DND-41 (cell line): ENCODE results near the gene DLGAP4.

Source experiments
- ATAC-seq: fragments of 200-7000 bp; cut with Tn5 transposase; 3 replicates; pipeline ENCODE4 v1.9.1; 2021; ENCODE audit warnings: low read depth; ENCODE audit not compliant: insufficient read depth
- DNase-seq: peaks from one replicate; pipeline ENCODE4 v3.0.0-alpha.2; 2020
- H2AFZ ChIP-seq: 2 replicates; pipeline ENCODE4 v1.6.0; 2012; ENCODE audit warnings: low read depth, low read length
- H3K27ac ChIP-seq: 2 replicates; pipeline ENCODE4 v1.5.1; 2012; ENCODE audit warnings: low read length, inconsistent platforms
- H3K27me3 ChIP-seq: fragments of 200-600 bp; sonication (generic); 2 replicates; pipeline ENCODE4 v1.6.0; 2012; ENCODE audit warnings: low read length, mild to moderate bottlenecking, inconsistent platforms; ENCODE audit not compliant: insufficient read depth, poor library complexity
- H3K36me3 ChIP-seq: 2 replicates; pipeline ENCODE4 v1.5.1; 2012; ENCODE audit warnings: low read length, inconsistent platforms; ENCODE audit not compliant: insufficient read depth
- H3K4me1 ChIP-seq: 2 replicates; pipeline ENCODE4 v1.5.1; 2012; ENCODE audit warnings: mild to moderate bottlenecking, low read length; ENCODE audit not compliant: insufficient read depth
- H3K4me2 ChIP-seq: 2 replicates; pipeline ENCODE4 v1.6.0; 2012; ENCODE audit warnings: mild to moderate bottlenecking, moderate library complexity, low read length, inconsistent platforms; ENCODE audit not compliant: insufficient read depth
- H3K4me3 ChIP-seq, 2 experiments: fragments of 200-600 bp in 1 of 2; shearing (Covaris generic) in 1 of 2; 2 replicates each; pipeline ENCODE4 v1.5.1; 2012 to 2016; ENCODE audit warnings: inconsistent platforms in 2 of 2, low read length in 2 of 2, mild to moderate bottlenecking in 2 of 2, low read depth in 1 of 2, moderate library complexity in 1 of 2
- H3K79me2 ChIP-seq: 2 replicates; pipeline ENCODE4 v1.6.0; 2012; ENCODE audit warnings: low read length, inconsistent platforms; ENCODE audit not compliant: insufficient read depth
- H3K9ac ChIP-seq: 2 replicates; pipeline ENCODE4 v1.6.0; 2012; ENCODE audit warnings: low read depth, mild to moderate bottlenecking, inconsistent platforms, low read length, moderate library complexity
- H3K9me3 ChIP-seq: 2 replicates; pipeline ENCODE4 v1.5.1; 2012; ENCODE audit warnings: low read length, moderate library complexity, mild to moderate bottlenecking, inconsistent platforms; ENCODE audit not compliant: insufficient read depth, severe bottlenecking
- H4K20me1 ChIP-seq: 2 replicates; pipeline ENCODE4 v1.6.0; 2012; ENCODE audit warnings: low read length; ENCODE audit not compliant: insufficient read depth
- EZH2 ChIP-seq: IDR thresholded peaks from 3 replicates; pipeline ENCODE4 v1.6.1; 2012; ENCODE audit warnings: borderline replicate concordance, low read depth, mild to moderate bottlenecking, moderate library complexity, low read length, inconsistent platforms; ENCODE audit not compliant: severe bottlenecking
- TF ChIP-seq, protein P1 (sequence below): IDR thresholded peaks from 2 replicates; pipeline ENCODE4 v1.5.1; 2012; ENCODE audit warnings: borderline replicate concordance, low read length, moderate library complexity, mild to moderate bottlenecking; ENCODE audit not compliant: poor library complexity, severe bottlenecking; ENCODE audit errors: extremely low read depth

The DLGAP4 gene

DNA sequence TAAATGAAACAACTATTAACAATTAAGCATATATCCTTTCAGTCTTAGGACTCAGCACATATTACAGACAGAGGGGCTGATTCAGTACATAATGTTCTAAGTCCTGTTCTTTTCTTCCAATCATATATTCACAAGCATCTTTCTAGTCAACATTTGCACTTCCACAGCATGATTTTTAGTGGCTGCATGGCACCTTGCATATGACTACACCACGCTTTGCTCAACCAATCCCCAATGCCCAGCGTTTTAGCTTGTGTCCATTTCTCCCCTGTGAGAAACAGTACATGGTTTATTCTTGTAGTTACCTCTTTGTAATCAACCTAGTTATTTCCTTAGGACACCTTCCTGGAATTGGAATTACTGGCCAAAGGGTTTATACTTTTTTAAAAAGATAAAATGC lies 36.6 kb upstream of the DLGAP4 start:
- no peak overlapping the region for H2AFZ ChIP-seq

DNA sequence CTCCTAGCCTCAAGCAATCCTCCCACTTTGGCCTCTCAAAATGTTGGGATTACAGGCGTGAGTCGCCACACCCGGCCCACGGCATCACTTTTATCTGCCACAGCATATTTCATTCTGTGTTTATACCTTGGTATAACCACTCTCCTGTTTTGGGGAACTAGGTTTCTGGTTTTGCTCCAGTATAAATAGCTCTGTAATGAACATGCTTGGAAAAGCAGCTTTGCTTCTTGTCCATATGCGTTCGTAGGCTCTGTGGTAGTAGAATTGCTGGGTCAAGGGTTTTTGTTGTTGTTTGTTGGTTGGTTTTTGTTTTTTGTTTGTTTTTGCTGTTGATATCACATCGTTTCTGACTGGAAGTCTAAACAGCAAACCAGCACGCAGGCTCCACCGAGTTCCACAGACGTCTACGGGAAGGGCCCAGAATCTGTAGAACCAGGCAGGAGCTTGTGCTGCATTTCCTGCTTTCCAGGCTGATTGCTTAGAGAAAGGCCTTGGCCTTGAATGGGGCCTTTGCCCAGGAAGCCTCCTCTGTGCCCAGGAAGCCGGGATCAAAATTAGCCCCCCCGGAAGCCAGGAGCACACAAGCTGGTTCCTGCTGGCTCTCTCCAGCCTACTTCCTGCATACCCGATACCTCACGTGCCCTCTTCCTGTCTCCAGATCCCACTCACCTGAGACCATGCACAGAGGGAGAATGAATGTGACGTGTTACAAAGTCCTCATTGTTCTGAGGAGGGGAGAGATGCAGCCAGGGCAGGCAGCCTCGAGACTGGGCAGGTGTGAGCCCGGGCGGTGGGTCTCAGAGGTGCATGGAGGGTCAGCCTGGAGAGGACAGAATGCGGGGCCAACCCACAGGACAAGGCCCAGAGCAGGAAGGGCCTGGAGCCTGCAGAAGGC lies 35.1 kb upstream of the DLGAP4 start:
- Histone ChIP-seq H3K9me3 (no peaks in the 10 kb centered on the region), H3K27ac (no peak overlapping the region), H3K4me3 (no peak overlapping the region), H3K36me3 (no peaks in the 10 kb centered on the region), H3K79me2 (no peaks in the 10 kb centered on the region), H3K4me1 (no peaks in the 10 kb centered on the region), H2AFZ (no peak overlapping the region), H3K27me3 (no peaks in the 10 kb centered on the region), H4K20me1 (peaks cover 4% of the 10 kb centered on the region; the same call in 1 of the 2 replicates), H3K4me2 (no peak overlapping the region), H3K9ac (no peak overlapping the region)
- no peak for DNase-seq
- ATAC-seq: no peak
- TF ChIP-seq, protein P1, sequence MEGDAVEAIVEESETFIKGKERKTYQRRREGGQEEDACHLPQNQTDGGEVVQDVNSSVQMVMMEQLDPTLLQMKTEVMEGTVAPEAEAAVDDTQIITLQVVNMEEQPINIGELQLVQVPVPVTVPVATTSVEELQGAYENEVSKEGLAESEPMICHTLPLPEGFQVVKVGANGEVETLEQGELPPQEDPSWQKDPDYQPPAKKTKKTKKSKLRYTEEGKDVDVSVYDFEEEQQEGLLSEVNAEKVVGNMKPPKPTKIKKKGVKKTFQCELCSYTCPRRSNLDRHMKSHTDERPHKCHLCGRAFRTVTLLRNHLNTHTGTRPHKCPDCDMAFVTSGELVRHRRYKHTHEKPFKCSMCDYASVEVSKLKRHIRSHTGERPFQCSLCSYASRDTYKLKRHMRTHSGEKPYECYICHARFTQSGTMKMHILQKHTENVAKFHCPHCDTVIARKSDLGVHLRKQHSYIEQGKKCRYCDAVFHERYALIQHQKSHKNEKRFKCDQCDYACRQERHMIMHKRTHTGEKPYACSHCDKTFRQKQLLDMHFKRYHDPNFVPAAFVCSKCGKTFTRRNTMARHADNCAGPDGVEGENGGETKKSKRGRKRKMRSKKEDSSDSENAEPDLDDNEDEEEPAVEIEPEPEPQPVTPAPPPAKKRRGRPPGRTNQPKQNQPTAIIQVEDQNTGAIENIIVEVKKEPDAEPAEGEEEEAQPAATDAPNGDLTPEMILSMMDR: no peak
- TF ChIP-seq EZH2: no peak

More for the DNA sequence above, 36.6 kb upstream of the DLGAP4 start:
- H3K27me3 ChIP-seq: no peaks in the 10 kb centered on the region
- peaks cover 7% of the 10 kb centered on the region; the same call in 1 of the 2 replicates for H4K20me1 ChIP-seq
- no peak for DNase-seq
- no peaks in the 10 kb centered on the region for H3K79me2 ChIP-seq
- H3K27ac ChIP-seq: no peak overlapping the region
- H3K4me2 ChIP-seq: no peak overlapping the region
- no peak for TF ChIP-seq EZH2
- TF ChIP-seq, protein P1: no peak
- ATAC-seq: no peak
- H3K4me1 ChIP-seq: no peaks in the 10 kb centered on the region
- H3K9ac ChIP-seq: no peak overlapping the region
- no peaks in the 10 kb centered on the region for H3K9me3 ChIP-seq
- H3K4me3 ChIP-seq: no peak overlapping the region
- H3K36me3 ChIP-seq: no peaks in the 10 kb centered on the region

DNA sequence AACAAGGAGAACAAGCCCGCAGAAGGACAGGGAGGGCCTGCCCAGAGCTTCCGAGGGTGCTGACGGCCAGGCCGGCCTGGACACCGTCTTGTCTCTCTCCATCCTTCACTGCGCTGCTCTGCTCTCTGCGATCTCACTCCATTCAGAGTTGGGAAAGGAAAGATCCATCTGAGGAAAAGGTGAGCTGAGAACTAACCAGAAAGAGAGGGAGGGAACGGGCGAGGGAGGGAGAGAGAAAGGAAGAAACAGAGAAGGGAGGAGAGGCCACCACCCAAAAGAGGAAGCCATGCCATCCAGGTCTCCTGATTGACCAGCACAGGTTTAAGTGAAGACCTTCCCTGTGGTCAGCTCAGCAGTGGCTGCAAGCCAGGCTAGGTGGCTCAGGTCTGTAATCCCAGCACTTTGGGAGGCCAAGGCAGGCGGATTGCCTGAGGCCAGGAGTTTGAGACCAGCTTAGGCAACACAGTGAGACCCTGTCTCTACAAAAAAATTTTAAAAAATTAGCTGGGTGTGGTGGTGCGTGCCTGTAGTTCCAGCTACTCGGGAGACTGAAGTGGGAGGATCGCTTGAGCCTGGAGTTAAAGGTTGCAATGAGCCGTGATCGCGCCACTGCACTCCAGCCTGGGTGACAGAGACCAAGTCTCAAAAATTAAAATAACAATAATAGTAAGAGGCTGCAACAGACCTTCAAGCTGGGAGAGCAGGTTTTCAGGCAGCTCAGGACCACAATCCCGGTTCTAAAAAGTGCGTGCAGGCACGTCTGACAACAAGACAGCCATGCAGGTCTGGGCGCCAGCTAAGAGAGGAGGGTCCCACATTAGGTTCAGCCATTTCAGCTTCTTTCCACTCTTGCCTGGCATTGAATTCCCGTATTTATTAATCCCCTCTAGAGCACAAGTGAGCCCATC lies 34.2 kb upstream of the DLGAP4 start:
- Histone ChIP-seq H2AFZ (no peak overlapping the region), H4K20me1 (peaks cover 4% of the 10 kb centered on the region; the same call in 1 of the 2 replicates), H3K4me3 (no peak overlapping the region), H3K27ac (no peak overlapping the region), H3K9me3 (no peaks in the 10 kb centered on the region), H3K4me1 (no peaks in the 10 kb centered on the region), H3K79me2 (no peaks in the 10 kb centered on the region), H3K4me2 (no peak overlapping the region), H3K36me3 (no peaks in the 10 kb centered on the region), H3K27me3 (no peaks in the 10 kb centered on the region), H3K9ac (no peak overlapping the region)
- no peak for ATAC-seq
- DNase-seq: no peak
- no peak for TF ChIP-seq EZH2
- TF ChIP-seq, protein P1: no peak
